ENCODE measurements around the gene REG1A.

The REG1A gene, protein sequence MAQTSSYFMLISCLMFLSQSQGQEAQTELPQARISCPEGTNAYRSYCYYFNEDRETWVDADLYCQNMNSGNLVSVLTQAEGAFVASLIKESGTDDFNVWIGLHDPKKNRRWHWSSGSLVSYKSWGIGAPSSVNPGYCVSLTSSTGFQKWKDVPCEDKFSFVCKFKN

GRCh38 chr2:79120194-79120713 is at the start of gene REG1A:
Gene REG1A, plus strand, starts transcription at chr2:79120488. Its CDS starts 374 bp downstream, at chr2:79120862.
- DNase-seq = no peak

- no peak for DNase-seq
Measured at GRCh38 chr2:79071078-79071477, 49.2 kb upstream of the REG1A start.

- no peak for DNase-seq
Measured at GRCh38 chr2:79082987-79083386, 37.3 kb upstream of the REG1A start.

GRCh38 chr2:79083597-79084251 is 36.6 kb upstream of the REG1A start:
- DNase-seq = no peak

- no peak for DNase-seq
Measured at GRCh38 chr2:79084495-79085135, 35.7 kb upstream of the REG1A start.

GRCh38 chr2:79085382-79085781 is 34.9 kb upstream of the REG1A start:
- DNase-seq = no peak

GRCh38 chr2:79086255-79086654 is 34.0 kb upstream of the REG1A start:
- DNase-seq = no peak

DNA sequence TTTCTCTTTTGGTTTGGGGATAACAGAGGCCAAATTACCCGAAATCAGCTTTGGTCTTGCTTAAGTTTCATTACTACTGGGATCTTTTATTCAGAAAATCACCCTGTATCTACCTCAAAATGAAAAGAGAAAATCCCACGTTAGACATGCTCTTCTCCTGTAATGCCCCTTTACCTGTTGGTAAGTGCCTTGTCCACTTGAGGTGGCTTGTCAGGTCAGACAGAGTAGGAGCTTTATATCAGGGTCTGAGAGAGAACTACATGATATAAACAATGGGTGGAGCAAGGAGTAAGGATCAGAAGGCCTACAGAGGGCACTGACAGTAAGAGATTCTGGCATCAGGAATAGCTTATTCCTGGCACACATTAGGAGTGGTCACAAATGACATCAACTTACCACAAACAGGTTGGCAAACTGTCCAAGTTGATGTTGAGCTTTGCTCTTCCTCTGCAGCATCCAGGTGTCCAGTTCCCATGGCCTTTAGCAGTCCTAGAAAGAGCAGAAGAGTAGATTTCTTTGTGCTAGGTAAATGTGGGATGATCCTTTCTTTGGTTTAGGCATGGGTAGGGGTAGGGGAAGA is 32.4 kb upstream of the REG1A start, which contains the start of gene REG1B:
TSS of gene REG1B (minus strand) at position 209 of the 580 bp plus-strand sequence. CDS start 381 bp downstream, outside the sequence.
- no peak for DNase-seq

DNA sequence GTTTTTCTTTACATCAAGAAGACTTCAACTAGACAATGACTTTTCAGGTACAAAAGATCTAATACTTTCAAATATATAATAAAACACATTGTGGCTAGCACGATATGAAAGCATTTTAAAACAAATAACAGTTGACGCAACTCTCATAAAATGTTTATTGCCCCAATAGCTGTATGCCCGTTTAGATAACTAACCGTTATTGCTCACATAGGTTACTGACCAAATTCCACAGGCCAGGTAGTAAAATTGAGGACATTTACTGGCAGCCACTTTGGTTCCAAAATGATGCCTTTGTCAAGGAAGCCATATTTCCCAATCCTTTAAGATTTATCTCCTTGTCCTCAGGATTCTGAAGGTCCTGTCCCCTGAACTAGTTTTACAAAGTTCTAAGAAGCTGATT is 29.6 kb upstream of the REG1A start:
- no peak for DNase-seq

GRCh38 chr2:79097843-79098242 is 22.4 kb upstream of the REG1A start:
- DNase-seq = no peak

DNA sequence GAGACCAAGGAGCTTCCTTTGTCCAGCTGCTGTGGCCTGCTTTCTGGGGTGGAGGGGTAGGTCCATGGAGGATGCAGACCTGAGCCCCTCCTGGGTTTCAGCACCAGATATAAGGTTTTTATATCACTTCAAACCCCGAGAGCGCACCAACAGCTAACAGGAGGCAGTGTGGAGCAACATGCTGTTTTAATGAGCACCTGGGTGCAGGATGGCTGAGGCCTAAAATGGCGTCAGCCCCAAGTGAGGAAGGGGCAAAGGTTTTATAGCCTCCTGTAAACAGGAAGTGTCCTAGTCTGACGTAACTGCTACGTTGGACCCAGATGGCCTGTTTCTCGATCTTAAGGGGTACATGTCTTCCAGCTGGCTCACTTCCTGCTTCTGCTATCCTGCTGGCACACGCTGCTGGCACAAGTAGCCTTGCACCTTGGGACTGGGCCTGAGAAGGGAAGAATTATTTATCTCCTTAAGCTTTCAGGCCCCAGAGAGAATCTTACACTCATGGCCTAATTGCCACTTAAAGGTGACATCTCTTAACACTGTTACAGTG is 21.1 kb upstream of the REG1A start:
- no peak for DNase-seq

GRCh38 chr2:79100285-79100684 is 20.0 kb upstream of the REG1A start:
- DNase-seq = no peak

- DNase-seq = no peak
Measured at GRCh38 chr2:79101024-79101423, 19.3 kb upstream of the REG1A start.

GRCh38 chr2:79103214-79103613 is 17.1 kb upstream of the REG1A start:
- DNase-seq = no peak

GRCh38 chr2:79105259-79105658 is 15.0 kb upstream of the REG1A start:
- no peak for DNase-seq

GRCh38 chr2:79112269-79112668 is 8.0 kb upstream of the REG1A start:
- DNase-seq = no peak

GRCh38 chr2:79114797-79115494 is 5.3 kb upstream of the REG1A start:
- no peak for DNase-seq

GRCh38 chr2:79116997-79117928 is 3.0 kb upstream of the REG1A start:
- no peak for DNase-seq

GRCh38 chr2:79122676-79123075 is 2.4 kb downstream of the REG1A start:
- DNase-seq = no peak

- no peak for DNase-seq
Measured at GRCh38 chr2:79124907-79125720, 4.8 kb downstream of the REG1A start.

- no peak for DNase-seq
Measured at GRCh38 chr2:79125721-79125985, 5.4 kb downstream of the REG1A start.
